SK-N-SH (cell line): ENCODE results near the gene CDK6. TPM values are rescaled to one million over a fixed set of nuclear protein-coding genes. Genes with fewer than 3 reads are reported as not detected.

Source experiments
- CTCF ChIA-PET: fragments of 300-600, 350-600 bp; formaldehyde crosslinking; extraction: SDS; loops from one replicate; lab custom pipeline; 2021; lab: Yijun Ruan, JAX
- POLR2A ChIA-PET: fragments of 350-600 bp; sonication (Branson Sonifier 250); formaldehyde crosslinking; extraction: SDS; loops from one replicate; lab custom pipeline; 2020; ENCODE audit warnings: antibody characterized with exemption, inconsistent platforms; lab: Yijun Ruan, JAX
- DNase-seq: peaks from one replicate; pipeline ENCODE4 v3.0.0; 2012
- H2AFZ ChIP-seq: fragments of 200-600 bp; sonication (generic); 2 replicates; pipeline ENCODE4 v1.8.1; 2016; ENCODE audit warnings: antibody characterized with exemption, mild to moderate bottlenecking, low read depth
- H3F3A ChIP-seq: fragments of 200-600 bp; sonication (generic); replicated peaks from 2 replicates; pipeline ENCODE3; 2016; ENCODE audit warnings: antibody characterized with exemption, mild to moderate bottlenecking; ENCODE audit not compliant: insufficient read depth
- H3K27ac ChIP-seq, 2 experiments: fragments of 200-500 bp in 1 of 2; fragments of 200-600 bp in 1 of 2; sonication (Bioruptor generic) in 1 of 2; sonication (generic), shearing (Covaris generic) in 1 of 2; 2 replicates each; pipeline versions ENCODE4 v1.5.1 to v1.6.1; 2014 to 2016; ENCODE audit warnings: low read depth in 2 of 2, inconsistent platforms in 1 of 2, low read length in 1 of 2, mild to moderate bottlenecking in 1 of 2, mixed read lengths in 1 of 2
- H3K27me3 ChIP-seq: fragments of 200-600 bp; sonication (generic), shearing (Covaris generic); 2 replicates; pipeline ENCODE4 v1.6.1; 2016; ENCODE audit warnings: mixed run types; ENCODE audit not compliant: insufficient read depth
- H3K36me3 ChIP-seq, 2 experiments: fragments of 200-500 bp in 1 of 2; fragments of 200-600 bp in 1 of 2; sonication (Bioruptor generic) in 1 of 2; sonication (generic) in 1 of 2; replicated peaks in 1 of 2; 2 replicates each; pipeline versions ENCODE3 to v1.5.1; 2014 to 2016; ENCODE audit warnings: low read length in 1 of 2, mild to moderate bottlenecking in 1 of 2; ENCODE audit not compliant: insufficient read depth in 2 of 2, control insufficient read depth in 1 of 2
- H3K4me1 ChIP-seq, 2 experiments: fragments of 200-500 bp in 1 of 2; fragments of 200-600 bp in 1 of 2; sonication (Bioruptor generic) in 1 of 2; sonication (generic), shearing (Covaris generic) in 1 of 2; 2 replicates each; pipeline versions ENCODE4 v1.5.1 to v1.6.1; 2014 to 2016; ENCODE audit warnings: low read depth in 1 of 2, low read length in 1 of 2, mixed run types in 1 of 2; ENCODE audit not compliant: insufficient read depth in 2 of 2, control insufficient read depth in 1 of 2
- H3K4me2 ChIP-seq: fragments of 200-600 bp; sonication (generic), shearing (Covaris generic); 2 replicates; pipeline ENCODE4 v1.6.1; 2017; ENCODE audit warnings: mixed run types
- H3K4me3 ChIP-seq, 2 experiments: fragments of 200-500 bp in 1 of 2; fragments of 200-600 bp in 1 of 2; sonication (Bioruptor generic) in 1 of 2; sonication (generic), shearing (Covaris generic) in 1 of 2; 2 replicates each; pipeline versions ENCODE4 v1.5.1 to v1.8.1; 2014 to 2016; ENCODE audit warnings: low read depth in 2 of 2, inconsistent platforms in 1 of 2, low read length in 1 of 2, mild to moderate bottlenecking in 1 of 2, mixed read lengths in 1 of 2, moderate library complexity in 1 of 2
- H3K79me2 ChIP-seq: fragments of 200-600 bp; sonication (generic); 2 replicates; pipeline ENCODE4 v1.8.1; 2017; ENCODE audit warnings: mild to moderate bottlenecking; ENCODE audit not compliant: insufficient read depth
- H3K9ac ChIP-seq: fragments of 200-600 bp; sonication (generic); 2 replicates; pipeline ENCODE4 v1.6.1; 2017; ENCODE audit warnings: mixed run types
- H3K9me2 ChIP-seq: fragments of 200-600 bp; sonication (generic); 2 replicates; pipeline ENCODE4 v1.6.1; 2017; ENCODE audit warnings: mixed run types
- H3K9me3 ChIP-seq: fragments of 200-600 bp; sonication (generic); 2 replicates; pipeline ENCODE4 v1.6.1; 2017; ENCODE audit warnings: mixed run types, mild to moderate bottlenecking, moderate library complexity
- H4K20me1 ChIP-seq: fragments of 200-600 bp; sonication (generic); 2 replicates; pipeline ENCODE4 v1.6.1; 2017; ENCODE audit warnings: mild to moderate bottlenecking, mixed run types; ENCODE audit not compliant: insufficient read depth
- ELF1 ChIP-seq: IDR thresholded peaks from 2 replicates; pipeline ENCODE4 v1.4.0; 2012
- EP300 ChIP-seq, 2 experiments: IDR thresholded peaks; 2 replicates each; pipeline versions ENCODE4 v1.4.0 to v1.6.1; 2012; ENCODE audit warnings: borderline replicate concordance in 1 of 2, low read depth in 1 of 2, low read length in 1 of 2
- EZH2phosphoT487 ChIP-seq: fragments of 200-600 bp; sonication (generic); IDR thresholded peaks from 2 replicates; pipeline ENCODE4 v1.6.1; 2017; ENCODE audit warnings: low read depth, mixed run types, mild to moderate bottlenecking, antibody characterized with exemption, moderate library complexity, borderline replicate concordance
- FOSL2 ChIP-seq: IDR thresholded peaks from 2 replicates; pipeline ENCODE4 v1.4.0; 2012; ENCODE audit warnings: low read depth, mild to moderate bottlenecking, moderate library complexity, borderline replicate concordance
- GABPA ChIP-seq: IDR thresholded peaks from 2 replicates; pipeline ENCODE4 v1.4.0; 2012; ENCODE audit warnings: low read depth, mild to moderate bottlenecking
- JUND ChIP-seq: IDR thresholded peaks from 2 replicates; pipeline ENCODE4 v1.4.0; 2012
- MXI1 ChIP-seq: IDR thresholded peaks from 2 replicates; pipeline ENCODE4 v1.6.1; 2012; ENCODE audit warnings: mild to moderate bottlenecking, low read depth, low read length, improper control_type of control experiment
- NFIC ChIP-seq: IDR thresholded peaks from 2 replicates; pipeline ENCODE4 v1.4.0; 2012; ENCODE audit warnings: borderline replicate concordance
- POLR2AphosphoS5 ChIP-seq: IDR thresholded peaks from 2 replicates; pipeline ENCODE4 v1.6.1; 2012; ENCODE audit warnings: low read depth, low read length
- RXRA ChIP-seq: IDR thresholded peaks from 2 replicates; pipeline ENCODE4 v1.4.0; 2012; ENCODE audit warnings: low read depth, mild to moderate bottlenecking, borderline replicate concordance
- SIN3A ChIP-seq: IDR thresholded peaks from 2 replicates; pipeline ENCODE4 v1.6.1; 2012; ENCODE audit warnings: low read depth, mild to moderate bottlenecking, low read length, moderate library complexity, borderline replicate concordance
- SMC3 ChIP-seq: IDR thresholded peaks from 2 replicates; pipeline ENCODE4 v1.6.1; 2012; ENCODE audit warnings: low read depth, low read length, improper control_type of control experiment
- TCF12 ChIP-seq: IDR thresholded peaks from 2 replicates; pipeline ENCODE4 v1.4.0; 2012
- YY1 ChIP-seq: IDR thresholded peaks from 2 replicates; pipeline ENCODE4 v1.4.0; 2012; ENCODE audit warnings: low read depth, mild to moderate bottlenecking
- WGBS: methylation state at CpG from one replicate; pipeline ENCODE4 v1.1.6; 2017; ENCODE audit warnings: low lambda C conversion rate; 5-methylcytosine and 5-hydroxymethylcytosine counted together
- polyA plus RNA-seq, 3 experiments: library from polyadenylated mRNA; depleted of rRNA; stranded (reverse); fragments of >200 nt; gene quantifications; 2 replicates each; pipeline ENCODE4 v1.2.3, GENCODE V29; 2012
- TF ChIP-seq, protein P1 (sequence below): IDR thresholded peaks from 2 replicates; pipeline ENCODE4 v1.4.0; 2012; ENCODE audit warnings: low read depth
- TF ChIP-seq, protein P2 (sequence below): fragments of 150-350 bp; IDR thresholded peaks from 2 replicates; pipeline ENCODE4 v1.6.1; 2016; ENCODE audit warnings: mild to moderate bottlenecking, low read depth, low read length
- TF ChIP-seq, protein P3 (sequence below): IDR thresholded peaks from 2 replicates; pipeline ENCODE4 v1.4.0; 2012; ENCODE audit warnings: low read depth, borderline replicate concordance
- TF ChIP-seq, protein P4 (sequence below): IDR thresholded peaks from 2 replicates; pipeline ENCODE4; 2012

The CDK6 gene
- polyA plus RNA-seq, 1 of the 3 experiments (the other 2 are of a cell fraction): 30.3 TPM

DNA sequence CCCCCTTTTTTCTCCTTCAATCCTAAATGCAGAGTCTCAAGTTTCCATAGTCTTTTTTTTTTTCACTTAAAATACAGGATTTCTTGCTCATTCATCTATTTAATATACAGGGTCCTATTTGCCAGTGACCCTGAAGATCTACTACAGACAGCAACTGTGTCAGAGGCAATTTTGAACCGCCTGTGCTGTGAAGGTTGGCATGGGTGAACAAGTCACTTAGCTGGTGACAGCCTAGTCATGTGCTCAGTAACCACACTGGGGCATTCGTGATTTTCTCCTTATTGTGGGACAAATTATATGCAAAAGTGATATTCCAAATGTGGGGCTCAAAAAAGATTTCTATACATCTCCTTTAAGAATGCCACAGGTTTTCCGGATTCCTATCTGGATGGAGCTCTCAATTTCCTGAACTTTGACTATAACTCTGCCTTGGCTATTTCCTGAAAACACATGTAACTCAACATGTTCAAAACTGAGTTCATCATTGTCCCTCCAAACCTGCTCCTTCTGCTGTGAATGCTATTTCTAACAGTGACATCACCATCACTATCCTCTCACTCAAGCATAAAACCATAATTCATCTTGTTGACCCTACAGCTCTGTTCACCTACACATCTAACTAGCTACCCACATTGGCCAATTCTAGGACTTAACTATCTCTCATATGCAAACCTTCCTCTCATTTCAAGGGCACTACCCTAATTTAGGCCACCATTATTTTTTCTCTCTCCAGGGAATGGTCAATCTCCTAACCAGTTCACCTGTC lies 36.7 kb downstream of the CDK6 start:
- Histone ChIP-seq H3K9me3 (no peaks in the 10 kb centered on the region), H3F3A (peaks cover 26% of the 10 kb centered on the region), H3K4me1 (peaks cover 32 to 38% of the 10 kb centered on the region in 2 experiments), H3K36me3 (peaks cover 22 to 26% of the 10 kb centered on the region in 2 experiments), H3K4me2 (no peak overlapping the region), H3K27me3 (no peaks in the 10 kb centered on the region), H4K20me1 (peaks cover 83% of the 10 kb centered on the region), H3K9ac (no peak overlapping the region), H2AFZ (no peak overlapping the region), H3K9me2 (no peaks in the 10 kb centered on the region), H3K79me2 (peaks cover 99% of the 10 kb centered on the region), H3K27ac (peak overlapping the region; percentile 19 to 46; a peak in 2 of 4 replicates), H3K4me3 (no peak overlapping the region)
- TF ChIP-seq JUND: no peak
- ChIA-PET POLR2A (no interaction called here), CTCF (interaction anchor here (1.2 to 1.5 kb wide), 6 partner anchors 9 to 33 kb away, joined by 3 to 5 read pairs (median 4); no protein-coding TSS in a partner anchor)
- 95% methylated on average over 3 of the region's 3 CpGs for WGBS
- no peak for DNase-seq

DNA sequence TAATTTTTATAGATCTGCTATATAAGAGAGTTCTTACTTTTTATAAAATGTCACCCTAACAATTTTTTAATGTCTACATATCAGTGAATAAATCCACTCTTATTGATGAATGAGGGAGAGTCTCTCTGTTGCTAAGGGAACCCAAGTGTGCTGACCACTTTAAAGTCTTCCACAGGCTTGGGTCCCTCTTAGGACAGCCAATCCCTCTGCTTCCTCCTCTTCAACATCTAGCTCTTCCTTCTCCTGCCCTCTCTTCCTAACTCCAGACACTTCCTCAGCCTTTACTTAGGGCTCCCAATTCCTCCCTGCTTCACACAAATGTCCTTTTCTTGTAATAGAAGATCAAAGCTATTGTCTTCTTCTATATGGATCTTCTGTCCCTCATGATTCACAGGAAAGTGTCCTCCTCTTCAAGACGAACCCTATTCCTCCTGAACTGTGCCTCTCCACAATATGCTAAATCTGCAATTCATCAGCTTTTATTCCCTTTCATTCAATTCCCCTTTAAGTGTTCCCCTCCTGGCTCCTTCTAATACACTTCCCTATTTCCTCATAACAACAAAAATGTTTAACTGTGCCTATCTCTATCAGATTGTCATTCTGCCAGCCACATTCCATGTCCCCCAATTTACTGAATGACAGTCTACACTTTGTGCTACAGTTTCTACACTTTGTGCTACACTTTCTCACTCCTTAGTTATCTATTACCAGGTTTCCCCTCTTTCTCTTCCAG lies 37.7 kb downstream of the CDK6 start:
- no peaks in the 10 kb centered on the region for H3K9me2 ChIP-seq
- H3K4me1 ChIP-seq: peaks cover 36 to 43% of the 10 kb centered on the region in 2 experiments
- H3F3A ChIP-seq: peaks cover 28% of the 10 kb centered on the region
- ChIA-PET CTCF (interaction anchor here (1.0 to 1.3 kb wide), 4 partner anchors 9 to 34 kb away, joined by 4 to 5 read pairs (median 4); no protein-coding TSS in a partner anchor), POLR2A (no interaction called here)
- no peak overlapping the region for H3K4me2 ChIP-seq
- no peak overlapping the region for H2AFZ ChIP-seq
- TF ChIP-seq MXI1 (no peak), FOSL2 (no peak), NFIC (peak; percentile 29; the same call in 1 of the 2 replicates), TCF12 (no peak), RXRA (no peak), SIN3A (no peak), EP300 (IDR thresholded peaks at IDR 0.05; ENCODE audit: borderline replicate concordance in 1 of 2, low read depth in 1 of 2, low read length in 1 of 2) (no peak), GABPA (no peak), SMC3 (no peak), YY1 (no peak), EZH2phosphoT487 (no peak), ELF1 (0 out of 2 replicates have a peak, but pooled peaks have one; percentile 14), POLR2AphosphoS5 (peak; percentile 26)
- TF ChIP-seq, protein P1, sequence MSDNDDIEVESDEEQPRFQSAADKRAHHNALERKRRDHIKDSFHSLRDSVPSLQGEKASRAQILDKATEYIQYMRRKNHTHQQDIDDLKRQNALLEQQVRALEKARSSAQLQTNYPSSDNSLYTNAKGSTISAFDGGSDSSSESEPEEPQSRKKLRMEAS: no peak
- TF ChIP-seq, protein P2, sequence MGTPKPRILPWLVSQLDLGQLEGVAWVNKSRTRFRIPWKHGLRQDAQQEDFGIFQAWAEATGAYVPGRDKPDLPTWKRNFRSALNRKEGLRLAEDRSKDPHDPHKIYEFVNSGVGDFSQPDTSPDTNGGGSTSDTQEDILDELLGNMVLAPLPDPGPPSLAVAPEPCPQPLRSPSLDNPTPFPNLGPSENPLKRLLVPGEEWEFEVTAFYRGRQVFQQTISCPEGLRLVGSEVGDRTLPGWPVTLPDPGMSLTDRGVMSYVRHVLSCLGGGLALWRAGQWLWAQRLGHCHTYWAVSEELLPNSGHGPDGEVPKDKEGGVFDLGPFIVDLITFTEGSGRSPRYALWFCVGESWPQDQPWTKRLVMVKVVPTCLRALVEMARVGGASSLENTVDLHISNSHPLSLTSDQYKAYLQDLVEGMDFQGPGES: no peak
- TF ChIP-seq, protein P3, sequence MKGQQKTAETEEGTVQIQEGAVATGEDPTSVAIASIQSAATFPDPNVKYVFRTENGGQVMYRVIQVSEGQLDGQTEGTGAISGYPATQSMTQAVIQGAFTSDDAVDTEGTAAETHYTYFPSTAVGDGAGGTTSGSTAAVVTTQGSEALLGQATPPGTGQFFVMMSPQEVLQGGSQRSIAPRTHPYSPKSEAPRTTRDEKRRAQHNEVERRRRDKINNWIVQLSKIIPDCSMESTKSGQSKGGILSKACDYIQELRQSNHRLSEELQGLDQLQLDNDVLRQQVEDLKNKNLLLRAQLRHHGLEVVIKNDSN: no peak
- TF ChIP-seq, protein P4, sequence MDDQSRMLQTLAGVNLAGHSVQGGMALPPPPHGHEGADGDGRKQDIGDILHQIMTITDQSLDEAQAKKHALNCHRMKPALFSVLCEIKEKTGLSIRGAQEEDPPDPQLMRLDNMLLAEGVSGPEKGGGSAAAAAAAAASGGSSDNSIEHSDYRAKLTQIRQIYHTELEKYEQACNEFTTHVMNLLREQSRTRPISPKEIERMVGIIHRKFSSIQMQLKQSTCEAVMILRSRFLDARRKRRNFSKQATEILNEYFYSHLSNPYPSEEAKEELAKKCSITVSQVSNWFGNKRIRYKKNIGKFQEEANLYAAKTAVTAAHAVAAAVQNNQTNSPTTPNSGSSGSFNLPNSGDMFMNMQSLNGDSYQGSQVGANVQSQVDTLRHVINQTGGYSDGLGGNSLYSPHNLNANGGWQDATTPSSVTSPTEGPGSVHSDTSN: no peak
- H4K20me1 ChIP-seq: peaks cover 78% of the 10 kb centered on the region
- peak overlapping the region; percentile 19 to 46; a peak in 3 of 4 replicates for H3K27ac ChIP-seq
- H3K79me2 ChIP-seq: peaks cover 99% of the 10 kb centered on the region
- no peaks in the 10 kb centered on the region for H3K27me3 ChIP-seq
- no peak for DNase-seq
- H3K36me3 ChIP-seq: peaks cover 17 to 18% of the 10 kb centered on the region in 2 experiments
- no peaks in the 10 kb centered on the region for H3K9me3 ChIP-seq
- WGBS: 65% methylated on average over 1 of the region's 1 CpG
- H3K4me3 ChIP-seq: no peak overlapping the region
- H3K9ac ChIP-seq: no peak overlapping the region
